GM12892 (cell line): ENCODE measurements around the gene GPR107.

ENCODE experiments used
- POLR2A ChIP-seq: IDR thresholded peaks from 2 replicates; pipeline ENCODE4 v1.6.1; 2011; ENCODE audit warnings: low read depth, low read length, control low read depth
- POLR2AphosphoS5 ChIP-seq: IDR thresholded peaks from 2 replicates; pipeline ENCODE4 v1.6.1; 2011; ENCODE audit warnings: low read depth, low read length, control low read depth
- TAF1 ChIP-seq: IDR thresholded peaks from 2 replicates; pipeline ENCODE4 v1.6.1; 2011; ENCODE audit warnings: low read depth, mild to moderate bottlenecking, control low read depth, low read length, borderline replicate concordance

DNA sequence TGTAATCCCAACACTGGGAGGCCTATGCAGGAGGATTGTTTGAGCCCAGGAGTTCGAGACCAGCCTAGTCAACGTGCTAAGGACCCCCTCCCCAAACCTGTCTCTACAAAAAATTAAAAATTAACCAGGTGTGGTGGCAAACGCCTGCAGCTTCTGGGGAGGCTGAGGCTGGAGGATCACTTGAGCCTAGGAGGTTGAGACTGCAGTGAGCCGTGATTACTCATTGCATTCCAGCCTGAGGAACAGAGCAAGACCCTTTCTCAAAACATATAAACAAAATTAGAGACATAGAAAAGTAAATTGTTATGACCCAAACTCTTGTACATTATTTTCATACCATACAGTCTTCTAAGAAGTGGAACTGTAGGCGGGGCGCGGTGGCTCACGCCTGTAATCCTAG, 1.1 kb downstream of the GPR107 start:
- no peak for TF ChIP-seq POLR2A
- TF ChIP-seq POLR2AphosphoS5 = no peak
- no peak for TF ChIP-seq TAF1
